Astrocyte of the hippocampus (primary cell): ENCODE data around the gene MIOX.

Experiments used
- DNase-seq: peaks from one replicate; pipeline ENCODE4 v3.0.0; 2011; ENCODE audit warnings: low read depth, low spot score

The MIOX gene

GRCh38 chr22:50486561-50487289 lies at the start of gene MIOX:
TSS of gene MIOX (plus strand) at chr22:50486859. CDS start at chr22:50486898, 39 bp downstream.
- DNase-seq, result no peak

GRCh38 chr22:50437511-50438304 lies 49.0 kb upstream of the MIOX start:
- DNase-seq, result no peak

GRCh38 chr22:50438305-50439275 lies 48.1 kb upstream of the MIOX start:
- DNase-seq, result no peak

- no peak for DNase-seq
Observed at GRCh38 chr22:50439314-50439870, 47.3 kb upstream of the MIOX start.

- no peak for DNase-seq
Observed at GRCh38 chr22:50439871-50440331, 46.8 kb upstream of the MIOX start.

- no peak for DNase-seq
Observed at GRCh38 chr22:50440544-50441249, 46.0 kb upstream of the MIOX start.

- DNase-seq, result no peak
Observed at GRCh38 chr22:50441428-50441993, 45.1 kb upstream of the MIOX start.

- DNase-seq, result no peak
Observed at GRCh38 chr22:50443197-50443596, 43.5 kb upstream of the MIOX start.

GRCh38 chr22:50443801-50444625 lies 42.6 kb upstream of the MIOX start:
- no peak for DNase-seq

GRCh38 chr22:50444663-50445062 lies 42.0 kb upstream of the MIOX start:
- DNase-seq, result peak; percentile 82

- DNase-seq, result no peak
Observed at GRCh38 chr22:50445071-50445879, 41.4 kb upstream of the MIOX start.

- DNase-seq, result no peak
Observed at GRCh38 chr22:50445880-50446707, 40.6 kb upstream of the MIOX start.

- no peak for DNase-seq
Observed at GRCh38 chr22:50446708-50447575, 39.7 kb upstream of the MIOX start.

GRCh38 chr22:50447576-50448551 lies 38.8 kb upstream of the MIOX start:
- DNase-seq, result no peak

GRCh38 chr22:50452649-50453048 lies 34.0 kb upstream of the MIOX start:
- DNase-seq, result no peak
